Glutamatergic neuron (in vitro differentiated cells): Measurements from ENCODE around the gene NR6A1. TPM values are rescaled to one million over a fixed set of nuclear protein-coding genes. Genes with fewer than 3 reads are reported as not detected.

Experiments
- DNase-seq: peaks from one replicate; pipeline ENCODE4 v3.0.0; 2022
- H3K27ac Mint-ChIP-seq: one replicate; pipeline ENCODE4 v1.8.0; 2020; ENCODE audit warnings: mild to moderate bottlenecking, mixed read lengths, inconsistent platforms; ENCODE audit not compliant: unreplicated experiment
- H3K27me3 Mint-ChIP-seq: one replicate; pipeline ENCODE4 v1.8.0; 2020; ENCODE audit warnings: mild to moderate bottlenecking, moderate library complexity, mixed read lengths, inconsistent platforms; ENCODE audit not compliant: unreplicated experiment
- H3K36me3 Mint-ChIP-seq: one replicate; pipeline ENCODE4 v1.8.0; 2020; ENCODE audit warnings: mild to moderate bottlenecking, mixed read lengths, inconsistent platforms; ENCODE audit not compliant: unreplicated experiment
- H3K4me1 Mint-ChIP-seq: one replicate; pipeline ENCODE4 v1.8.0; 2020; ENCODE audit warnings: mild to moderate bottlenecking, low read depth, mixed read lengths, inconsistent platforms; ENCODE audit not compliant: unreplicated experiment
- H3K4me3 Mint-ChIP-seq: one replicate; pipeline ENCODE4 v1.8.0; 2020; ENCODE audit warnings: mild to moderate bottlenecking, mixed read lengths, inconsistent platforms; ENCODE audit not compliant: unreplicated experiment
- H3K9me3 Mint-ChIP-seq: one replicate; pipeline ENCODE4 v1.8.0; 2020; ENCODE audit warnings: mild to moderate bottlenecking, moderate library complexity, mixed read lengths, inconsistent platforms; ENCODE audit not compliant: unreplicated experiment
- total RNA-seq: library from RNA; stranded (reverse); fragmentation: NEBNext Ultra II Directional; extraction: Animal tissue kit (Norgen Biotek cat#: 25700); gene quantifications from one replicate; pipeline ENCODE4 v1.2.1, GENCODE V29; 2021; ENCODE audit not compliant: unreplicated experiment
- TF ChIP-seq, protein P1 (sequence below): fragments of 200-600 bp; sonication (generic); IDR thresholded peaks from one replicate; pipeline ENCODE4 v1.5.0; 2021; ENCODE audit not compliant: partially characterized antibody, unreplicated experiment

Gene NR6A1
- total RNA-seq, 1 donor from 2014 or later = 51.0 TPM

DNA sequence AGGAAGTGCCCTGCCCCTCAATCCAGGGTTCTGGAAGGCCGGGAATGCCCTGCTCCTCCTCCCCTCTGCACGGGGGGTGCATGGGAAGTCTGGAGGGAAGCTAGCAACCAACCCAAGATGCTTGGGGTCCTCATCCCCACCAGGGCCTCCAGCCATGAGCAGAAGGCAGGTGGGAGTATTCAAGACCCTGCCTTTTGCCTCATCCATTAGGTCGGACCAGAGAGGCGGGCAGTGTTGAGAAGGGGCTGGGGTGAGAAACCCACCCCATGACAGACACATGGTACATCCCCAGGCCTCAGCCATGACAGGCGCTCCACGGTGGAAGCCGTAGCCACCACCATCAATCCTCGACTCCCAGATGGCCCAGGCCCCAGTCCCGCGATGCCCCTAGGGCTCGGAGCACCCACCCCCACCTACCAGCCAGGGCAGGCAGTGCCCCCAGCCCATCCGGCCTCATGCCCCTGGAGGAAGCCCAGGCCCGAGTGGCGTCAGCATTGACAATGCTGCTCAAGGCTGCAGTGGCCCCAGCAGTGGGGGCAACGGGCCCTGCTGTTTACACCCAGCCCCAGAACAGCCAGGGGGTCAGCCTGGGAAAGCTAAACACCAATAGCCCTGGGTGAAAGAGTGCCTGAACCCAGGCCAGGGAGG, 272.5 kb downstream of the NR6A1 start:
- no peak overlapping the region for H3K27ac Mint-ChIP-seq
- no peak for DNase-seq
- TF ChIP-seq, protein P1, sequence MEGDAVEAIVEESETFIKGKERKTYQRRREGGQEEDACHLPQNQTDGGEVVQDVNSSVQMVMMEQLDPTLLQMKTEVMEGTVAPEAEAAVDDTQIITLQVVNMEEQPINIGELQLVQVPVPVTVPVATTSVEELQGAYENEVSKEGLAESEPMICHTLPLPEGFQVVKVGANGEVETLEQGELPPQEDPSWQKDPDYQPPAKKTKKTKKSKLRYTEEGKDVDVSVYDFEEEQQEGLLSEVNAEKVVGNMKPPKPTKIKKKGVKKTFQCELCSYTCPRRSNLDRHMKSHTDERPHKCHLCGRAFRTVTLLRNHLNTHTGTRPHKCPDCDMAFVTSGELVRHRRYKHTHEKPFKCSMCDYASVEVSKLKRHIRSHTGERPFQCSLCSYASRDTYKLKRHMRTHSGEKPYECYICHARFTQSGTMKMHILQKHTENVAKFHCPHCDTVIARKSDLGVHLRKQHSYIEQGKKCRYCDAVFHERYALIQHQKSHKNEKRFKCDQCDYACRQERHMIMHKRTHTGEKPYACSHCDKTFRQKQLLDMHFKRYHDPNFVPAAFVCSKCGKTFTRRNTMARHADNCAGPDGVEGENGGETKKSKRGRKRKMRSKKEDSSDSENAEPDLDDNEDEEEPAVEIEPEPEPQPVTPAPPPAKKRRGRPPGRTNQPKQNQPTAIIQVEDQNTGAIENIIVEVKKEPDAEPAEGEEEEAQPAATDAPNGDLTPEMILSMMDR = no peak
- H3K36me3 Mint-ChIP-seq = no peaks in the 10 kb centered on the region
- H3K27me3 Mint-ChIP-seq = peaks cover 23% of the 10 kb centered on the region
- no peak overlapping the region for H3K4me3 Mint-ChIP-seq
- peaks cover 2% of the 10 kb centered on the region for H3K4me1 Mint-ChIP-seq
- peaks cover 6% of the 10 kb centered on the region for H3K9me3 Mint-ChIP-seq

DNA sequence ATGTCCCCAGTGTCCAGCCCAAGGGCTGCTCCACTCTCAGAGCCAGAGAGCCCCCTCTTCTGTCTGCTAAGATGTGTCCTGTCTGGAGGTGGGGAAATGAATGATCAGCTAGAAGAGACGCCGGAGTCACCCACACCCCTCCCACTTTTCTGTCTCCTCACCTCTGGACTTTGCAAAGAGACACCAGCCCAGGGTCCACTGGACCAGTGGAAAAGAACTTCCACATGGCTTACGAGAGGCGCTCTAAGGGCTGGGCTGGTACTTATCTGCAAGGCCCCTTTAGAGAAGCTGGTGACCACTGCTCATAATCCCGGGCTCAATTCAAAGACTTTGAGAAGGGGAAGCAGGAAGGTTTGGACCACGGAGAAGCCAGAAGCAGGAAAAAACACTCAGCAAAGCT, 273.1 kb downstream of the NR6A1 start:
- no peak for DNase-seq
- TF ChIP-seq, protein P1 = no peak
- Mint-ChIP-seq H3K27me3 (peaks cover 24% of the 10 kb centered on the region), H3K36me3 (no peaks in the 10 kb centered on the region), H3K9me3 (peaks cover 6% of the 10 kb centered on the region), H3K27ac (no peak overlapping the region), H3K4me1 (peaks cover 2% of the 10 kb centered on the region), H3K4me3 (no peak overlapping the region)

DNA sequence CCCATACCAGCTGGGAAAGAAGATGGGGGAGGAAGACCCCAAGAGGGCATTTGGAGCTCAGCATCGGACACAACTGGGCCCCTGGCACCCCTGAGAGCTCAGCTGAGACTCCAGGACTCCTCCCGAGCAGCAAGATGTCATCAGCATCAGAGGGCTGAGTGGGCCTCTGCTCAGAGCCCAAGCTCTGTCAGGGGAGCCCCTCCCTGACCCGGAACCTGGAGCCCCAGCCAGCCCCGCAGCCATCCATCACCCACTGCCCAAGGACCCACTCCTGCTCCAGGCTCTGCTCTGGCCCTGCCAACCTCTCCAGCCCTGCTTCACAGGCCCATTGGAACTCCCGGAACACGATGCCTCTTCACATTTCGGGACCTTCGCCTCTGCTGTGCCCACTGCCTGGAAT, 273.7 kb downstream of the NR6A1 start:
- no peak overlapping the region for H3K4me3 Mint-ChIP-seq
- H3K4me1 Mint-ChIP-seq = peaks cover 2% of the 10 kb centered on the region
- H3K27me3 Mint-ChIP-seq = peaks cover 25% of the 10 kb centered on the region
- TF ChIP-seq, protein P1 = no peak
- H3K27ac Mint-ChIP-seq = no peak overlapping the region
- peaks cover 6% of the 10 kb centered on the region for H3K9me3 Mint-ChIP-seq
- DNase-seq = no peak
- H3K36me3 Mint-ChIP-seq = no peaks in the 10 kb centered on the region

DNA sequence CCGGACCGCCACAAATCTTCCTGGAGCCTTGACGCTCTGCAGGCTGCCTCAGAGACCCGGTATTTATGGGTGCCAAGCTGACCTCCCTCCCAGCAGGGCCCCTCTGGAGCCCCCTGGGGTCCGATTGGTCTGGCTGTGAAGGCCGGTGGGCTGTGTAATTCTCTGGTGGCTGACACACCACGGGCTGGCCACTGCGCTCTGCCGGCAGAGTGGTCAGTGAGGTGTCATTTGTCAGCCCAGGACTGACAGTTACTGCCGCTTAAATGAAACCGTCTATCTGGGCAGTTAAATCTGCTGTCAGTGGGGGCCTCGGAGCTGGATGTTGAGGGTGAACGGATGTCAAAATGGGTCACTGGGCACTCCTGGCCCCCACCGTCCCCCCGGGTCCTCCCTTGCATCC, 274.6 kb downstream of the NR6A1 start:
- DNase-seq = no peak
- TF ChIP-seq, protein P1 = no peak
- Mint-ChIP-seq H3K4me3 (no peak overlapping the region), H3K9me3 (peaks cover 6% of the 10 kb centered on the region), H3K27me3 (peaks cover 21% of the 10 kb centered on the region), H3K4me1 (peaks cover 2% of the 10 kb centered on the region), H3K27ac (no peak overlapping the region), H3K36me3 (no peaks in the 10 kb centered on the region)

DNA sequence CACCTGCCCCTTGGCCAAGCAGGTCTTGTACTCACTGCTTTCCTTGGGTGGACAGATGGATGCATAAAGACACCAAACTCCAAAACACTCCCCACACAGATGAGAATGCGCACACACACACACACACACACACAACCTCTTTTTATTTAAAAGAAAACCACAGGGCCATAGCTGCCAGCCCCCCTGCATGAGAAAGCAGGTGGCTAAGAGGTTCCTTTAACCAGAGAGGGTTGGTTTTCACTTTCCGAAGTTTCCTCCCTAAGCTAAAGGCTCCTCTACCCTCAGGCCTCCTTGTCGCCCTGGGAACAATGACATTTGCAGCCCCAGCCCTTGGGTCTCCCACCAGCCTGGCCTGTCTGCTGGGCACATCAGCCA, 275.0 kb downstream of the NR6A1 start:
- Mint-ChIP-seq H3K27me3 (peaks cover 21% of the 10 kb centered on the region), H3K9me3 (peaks cover 6% of the 10 kb centered on the region), H3K36me3 (no peaks in the 10 kb centered on the region), H3K27ac (no peak overlapping the region), H3K4me1 (peaks cover 2% of the 10 kb centered on the region), H3K4me3 (no peak overlapping the region)
- DNase-seq = no peak
- TF ChIP-seq, protein P1 = no peak
